GM23338 (cell line): ENCODE data around the gene CAMK2N2. TPM values are rescaled to one million over a fixed set of nuclear protein-coding genes. Genes with fewer than 3 reads are reported as not detected.

Source experiments
- ATAC-seq: fragments of 200-7000 bp; cut with Tn5 transposase; 3 replicates; pipeline ENCODE4 v1.9.1; 2020
- DNase-seq: peaks from one replicate; pipeline ENCODE4 v3.0.0-alpha.2; 2015; ENCODE audit warnings: low spot score
- H2AFZ ChIP-seq: fragments of 200-600 bp; sonication (generic); 2 replicates; pipeline ENCODE4 v1.8.0; 2016; ENCODE audit warnings: antibody characterized with exemption, mild to moderate bottlenecking, moderate library complexity
- H3F3A ChIP-seq: fragments of 200-600 bp; sonication (generic); replicated peaks from 2 replicates; pipeline ENCODE4 v1.8.0; 2017; ENCODE audit warnings: antibody characterized with exemption, mixed run types, low read depth
- H3K27ac ChIP-seq: fragments of 200-600 bp; sonication (generic); 2 replicates; pipeline ENCODE4 v1.6.1; 2016; ENCODE audit warnings: low read depth
- H3K27me3 ChIP-seq: fragments of 200-600 bp; sonication (generic); 2 replicates; pipeline ENCODE4 v1.8.0; 2016; ENCODE audit warnings: mild to moderate bottlenecking, mixed run types, moderate library complexity; ENCODE audit not compliant: insufficient read depth
- H3K36me3 ChIP-seq: fragments of 200-600 bp; sonication (generic); 2 replicates; pipeline ENCODE4 v1.8.0; 2016; ENCODE audit warnings: mild to moderate bottlenecking; ENCODE audit not compliant: insufficient read depth
- H3K4me1 ChIP-seq: fragments of 200-600 bp; sonication (generic); 2 replicates; pipeline ENCODE4 v1.8.0; 2016; ENCODE audit warnings: mild to moderate bottlenecking, moderate library complexity; ENCODE audit not compliant: insufficient read depth
- H3K4me2 ChIP-seq: fragments of 200-600 bp; sonication (generic); 2 replicates; pipeline ENCODE4 v1.7.1; 2017; ENCODE audit warnings: mixed run types
- H3K4me3 ChIP-seq: fragments of 200-600 bp; sonication (generic); 2 replicates; pipeline ENCODE4 v1.6.1; 2016; ENCODE audit warnings: mixed run types
- H3K79me2 ChIP-seq: fragments of 200-600 bp; sonication (generic); replicated peaks from 2 replicates; pipeline ENCODE4 v1.8.0; 2017; ENCODE audit warnings: mild to moderate bottlenecking; ENCODE audit not compliant: insufficient read depth
- H3K9me2 ChIP-seq: fragments of 200-600 bp; sonication (generic); 2 replicates; pipeline ENCODE4 v1.8.0; 2017; ENCODE audit not compliant: insufficient read depth
- H4K20me1 ChIP-seq: fragments of 200-600 bp; sonication (generic); replicated peaks from 2 replicates; pipeline ENCODE4 v1.8.0; 2017; ENCODE audit warnings: mild to moderate bottlenecking; ENCODE audit not compliant: insufficient read depth
- H3K27ac Mint-ChIP-seq: 2 replicates; pipeline ENCODE4 v1.8.0; 2020; ENCODE audit warnings: inconsistent platforms, mild to moderate bottlenecking, moderate library complexity, mixed read lengths
- H3K27me3 Mint-ChIP-seq: 3 replicates; pipeline ENCODE4 v1.8.0; 2022; ENCODE audit warnings: low read depth, mild to moderate bottlenecking, moderate library complexity, mixed read lengths, inconsistent platforms; ENCODE audit not compliant: insufficient read depth, poor library complexity
- H3K36me3 Mint-ChIP-seq: 3 replicates; pipeline ENCODE4 v1.8.0; 2021; ENCODE audit warnings: low read depth, mild to moderate bottlenecking, inconsistent platforms, moderate library complexity, mixed read lengths
- H3K4me1 Mint-ChIP-seq: 3 replicates; pipeline ENCODE4 v1.8.0; 2020; ENCODE audit warnings: mild to moderate bottlenecking, inconsistent platforms, mixed read lengths
- H3K4me3 Mint-ChIP-seq: 3 replicates; pipeline ENCODE4 v1.8.0; 2021; ENCODE audit warnings: moderate library complexity, mild to moderate bottlenecking, inconsistent platforms, mixed read lengths
- H3K9me3 Mint-ChIP-seq: 3 replicates; pipeline ENCODE4 v1.8.0; 2020; ENCODE audit warnings: moderate library complexity, mild to moderate bottlenecking, inconsistent platforms, mixed read lengths
- EZH2phosphoT487 ChIP-seq: fragments of 200-600 bp; sonication (generic); IDR thresholded peaks from one replicate; pipeline ENCODE4 v1.8.1; 2018; ENCODE audit warnings: antibody characterized with exemption; ENCODE audit not compliant: unreplicated experiment
- POLR2AphosphoS5 ChIP-seq: IDR thresholded peaks from 2 replicates; pipeline ENCODE4 v1.6.1; 2016; ENCODE audit warnings: antibody characterized with exemption, low read depth
- microRNA counts: library from miRNA; unstranded; fragments of <30 nt; microRNA quantifications from one replicate; lab custom pipeline; 2017
- microRNA-seq: library from miRNA; unstranded; fragments of <30 nt; microRNA quantifications from one replicate; pipeline ENCODE4, GENCODE V29; 2017
- polyA plus RNA-seq: library from polyadenylated mRNA; unstranded; fragments of >200 nt; fragmentation: Nextera tagmentation; extraction: Ambion mirVana; gene quantifications from 2 replicates; pipeline ENCODE4 v1.2.1, GENCODE V29; 2016
- small RNA-seq: library from RNA; depleted of rRNA; stranded (forward); fragments of <200 nt; gene quantifications from one replicate; pipeline ENCODE3, GENCODE V24; 2014; ENCODE audit warnings: low replicate concordance
- total RNA-seq: library from RNA; depleted of rRNA; stranded (reverse); fragments of >200 nt; shearing (Covaris generic); gene quantifications from 2 replicates; pipeline ENCODE4 v1.2.3, GENCODE V29; 2014; rRNA removed

Gene CAMK2N2
- total and polyA plus RNA-seq, 2 experiments from 2014 or later: 0.32 to 1.3 TPM

DNA sequence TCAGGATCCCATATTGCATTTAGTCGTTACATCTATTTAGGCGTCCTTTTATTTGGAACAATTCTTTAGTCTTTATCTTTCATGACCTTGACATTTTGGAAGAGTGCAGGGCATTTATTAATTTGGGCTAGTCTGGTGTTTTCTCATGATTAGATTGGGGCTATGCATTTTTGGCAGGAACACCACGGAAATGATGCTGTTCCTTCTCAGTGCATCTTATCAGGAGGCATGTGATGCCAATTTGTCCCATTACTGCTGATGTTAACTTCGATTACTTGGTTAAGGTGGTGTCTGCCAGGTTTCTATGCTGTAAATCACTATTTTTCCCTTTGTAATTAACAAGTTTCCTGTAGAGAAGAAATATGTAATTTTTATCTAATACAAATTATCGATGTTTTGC, 50.1 kb downstream of the CAMK2N2 start:
- no peaks in the 10 kb centered on the region for H3K9me3 Mint-ChIP-seq
- no peaks in the 10 kb centered on the region for H3K79me2 ChIP-seq
- H3K4me1 ChIP-seq: no peaks in the 10 kb centered on the region
- H2AFZ ChIP-seq: no peak overlapping the region
- DNase-seq: no peak
- H3K27ac ChIP-seq: no peak overlapping the region
- H3K27me3 Mint-ChIP-seq: peaks cover 6% of the 10 kb centered on the region
- TF ChIP-seq EZH2phosphoT487 (no peak), POLR2AphosphoS5 (no peak)
- no peak overlapping the region for H3K4me3 ChIP-seq
- no peak overlapping the region for H3K4me3 Mint-ChIP-seq
- no peaks in the 10 kb centered on the region for H3K27me3 ChIP-seq
- no peaks in the 10 kb centered on the region for H3F3A ChIP-seq
- no peak overlapping the region for H3K27ac Mint-ChIP-seq
- no peak overlapping the region for H3K4me2 ChIP-seq
- no peak for ATAC-seq
- no peaks in the 10 kb centered on the region for H3K9me2 ChIP-seq
- no peaks in the 10 kb centered on the region for H3K4me1 Mint-ChIP-seq
- no peaks in the 10 kb centered on the region for H3K36me3 ChIP-seq
- H3K36me3 Mint-ChIP-seq: no peaks in the 10 kb centered on the region
- H4K20me1 ChIP-seq: 0 out of 2 replicates have a peak, but pooled peaks cover 5% of the 10 kb centered on the region

MicroRNAs within 50 kb of the gene (microRNA counts, 767-probe panel; counts per million panel counts)
- microRNA hsa-miR-1224-3p (lab: Ali Mortazavi, UCI) (not detected), microRNA hsa-miR-1224-5p (lab: Ali Mortazavi, UCI) (not detected)

Small RNA genes lying within 50 kb of the gene (microRNA-seq; reads per million reads assigned to microRNA genes)
- gene MIR1224: not detected

Small RNA genes lying within 50 kb of the gene (small RNA-seq; reads per million reads assigned to genes)
- not detected for gene MIR1224

Other genes with a start within 250 kb of the CAMK2N2 start
- gene ABCC5, start 243.7 kb downstream of the CAMK2N2 start, total RNA-seq: 38.5 and 39.9 TPM in 2 replicates
- 14.0 TPM in 2 replicates for gene ABCC5, start 243.7 kb downstream of the CAMK2N2 start, polyA plus RNA-seq
- not detected in 2 replicates for gene HTR3D, start 229.8 kb downstream of the CAMK2N2 start, total RNA-seq
- gene HTR3D, start 229.8 kb downstream of the CAMK2N2 start, polyA plus RNA-seq: not detected in 2 replicates
- gene HTR3C, start 208.5 kb downstream of the CAMK2N2 start, total RNA-seq: not detected in 2 replicates
- not detected in 2 replicates for gene HTR3C, start 208.5 kb downstream of the CAMK2N2 start, polyA plus RNA-seq
- gene HTR3E, start 164.5 kb downstream of the CAMK2N2 start, total RNA-seq: not detected in 2 replicates
- gene HTR3E, start 164.5 kb downstream of the CAMK2N2 start, polyA plus RNA-seq: not detected in 2 replicates
- gene EIF2B5, start 126.2 kb downstream of the CAMK2N2 start, total RNA-seq: 36.6 and 43.3 TPM in 2 replicates
- gene EIF2B5, start 126.2 kb downstream of the CAMK2N2 start, polyA plus RNA-seq: 26.4 and 27.8 TPM in 2 replicates
- 50.2 and 55.5 TPM in 2 replicates for gene DVL3, start 106.2 kb downstream of the CAMK2N2 start, total RNA-seq
- gene DVL3, start 106.2 kb downstream of the CAMK2N2 start, polyA plus RNA-seq: 25.6 and 33.5 TPM in 2 replicates
- 269 and 305 TPM in 2 replicates for gene AP2M1, start 86.7 kb downstream of the CAMK2N2 start, total RNA-seq
- 190 and 215 TPM in 2 replicates for gene AP2M1, start 86.7 kb downstream of the CAMK2N2 start, polyA plus RNA-seq
- 48.9 and 60.4 TPM in 2 replicates for gene ABCF3, start 75.4 kb downstream of the CAMK2N2 start, total RNA-seq
- 32.7 and 33.4 TPM in 2 replicates for gene ABCF3, start 75.4 kb downstream of the CAMK2N2 start, polyA plus RNA-seq
- gene VWA5B2, start 32.0 kb downstream of the CAMK2N2 start, total RNA-seq: 0.66 TPM in 1 of 2 replicates, not detected in the other
- gene VWA5B2, start 32.0 kb downstream of the CAMK2N2 start, polyA plus RNA-seq: not detected in 2 replicates
- 107 and 109 TPM in 2 replicates for gene ALG3, start 12.6 kb downstream of the CAMK2N2 start, total RNA-seq
- gene ALG3, start 12.6 kb downstream of the CAMK2N2 start, polyA plus RNA-seq: 76.9 and 87.9 TPM in 2 replicates
- 9.8 and 14.3 TPM in 2 replicates for gene EEF1AKMT4, start 11.9 kb downstream of the CAMK2N2 start, total RNA-seq
- gene EEF1AKMT4, start 11.9 kb downstream of the CAMK2N2 start, polyA plus RNA-seq: 11.2 and 12.9 TPM in 2 replicates
- gene ECE2, start 14.5 kb upstream of the CAMK2N2 start, total RNA-seq: 0.24 TPM in 1 of 2 replicates, not detected in the other
- 0.48 TPM in 1 of 2 replicates, not detected in the other for gene ECE2, start 14.5 kb upstream of the CAMK2N2 start, polyA plus RNA-seq
- gene PSMD2, start 37.7 kb upstream of the CAMK2N2 start, total RNA-seq: 328 and 507 TPM in 2 replicates
- 101 and 117 TPM in 2 replicates for gene PSMD2, start 37.7 kb upstream of the CAMK2N2 start, polyA plus RNA-seq
- gene EIF4G1, start 53.1 kb upstream of the CAMK2N2 start, total RNA-seq: 552 and 565 TPM in 2 replicates
- 227 and 239 TPM in 2 replicates for gene EIF4G1, start 53.1 kb upstream of the CAMK2N2 start, polyA plus RNA-seq
- 14.8 and 31.8 TPM in 2 replicates for gene FAM131A, start 76.0 kb upstream of the CAMK2N2 start, total RNA-seq
- gene FAM131A, start 76.0 kb upstream of the CAMK2N2 start, polyA plus RNA-seq: 6.7 and 9.6 TPM in 2 replicates
- 9.2 and 10.7 TPM in 2 replicates for gene CLCN2, start 100.1 kb upstream of the CAMK2N2 start, total RNA-seq
- gene CLCN2, start 100.1 kb upstream of the CAMK2N2 start, polyA plus RNA-seq: 5.4 and 7.0 TPM in 2 replicates
- 182 and 199 TPM in 2 replicates for gene POLR2H, start 100.2 kb upstream of the CAMK2N2 start, total RNA-seq
- gene POLR2H, start 100.2 kb upstream of the CAMK2N2 start, polyA plus RNA-seq: 190 and 205 TPM in 2 replicates
- 0.14 and 0.97 TPM in 2 replicates for gene THPO, start 116.7 kb upstream of the CAMK2N2 start, total RNA-seq
- 0.47 and 1.9 TPM in 2 replicates for gene THPO, start 116.7 kb upstream of the CAMK2N2 start, polyA plus RNA-seq
- gene CHRD, start 118.5 kb upstream of the CAMK2N2 start, total RNA-seq: 0.66 and 1.1 TPM in 2 replicates
- gene CHRD, start 118.5 kb upstream of the CAMK2N2 start, polyA plus RNA-seq: 0.23 and 0.34 TPM in 2 replicates